ENCODE results near the gene RAP2B.
"Not testable (repeated sequence)": the region's sequence is repeated elsewhere in the genome, so short reads cannot be mapped to it uniquely, and the experiment has no call there.

Gene RAP2B

DNA sequence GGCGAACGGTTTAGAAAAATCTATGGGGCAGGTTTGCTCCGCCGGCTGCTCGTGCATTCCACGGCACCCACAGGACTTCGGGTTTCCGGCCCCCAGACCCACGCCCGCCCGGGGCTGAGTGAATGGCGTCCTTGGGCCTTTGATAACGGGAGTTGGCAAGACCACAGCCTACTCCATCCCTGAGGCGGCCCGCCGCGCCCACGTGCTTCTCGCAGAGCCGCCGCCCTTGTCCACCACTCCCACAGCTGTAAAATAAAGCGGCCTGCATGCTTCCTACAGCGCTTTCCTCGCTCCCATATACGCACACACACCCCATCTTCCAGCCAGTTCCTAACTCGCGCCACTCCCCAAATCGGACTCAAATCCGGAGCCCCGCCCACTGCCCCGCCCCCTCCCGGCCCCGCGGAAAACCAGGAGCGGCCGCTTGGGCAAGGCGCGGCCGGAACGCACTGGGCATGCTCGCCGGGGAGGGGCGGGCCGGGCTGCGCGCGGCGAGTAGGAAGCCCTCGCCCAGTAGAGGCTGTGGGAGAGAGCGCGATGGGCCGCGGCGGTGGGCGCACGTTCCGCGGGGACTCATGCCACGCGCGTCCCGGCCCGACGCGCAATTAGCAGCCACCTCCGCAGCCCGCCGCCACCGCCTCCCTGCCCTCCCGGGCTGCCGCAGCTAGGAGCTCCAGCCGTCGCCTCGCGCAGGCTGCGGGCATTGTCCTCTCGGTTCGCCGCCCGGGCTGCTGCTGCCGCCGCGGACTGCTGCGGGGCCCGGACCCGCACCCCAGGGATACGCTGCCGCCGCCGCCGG, at the start of gene RAP2B:
Gene RAP2B (plus strand): TSS at position 513 of the 799 bp plus-strand sequence. CDS start 468 bp downstream, outside the sequence.
- peak; percentile 92 to 98 (median 94) for DNase-seq (ENCODE audit: low read depth in 3 of 3)

DNA sequence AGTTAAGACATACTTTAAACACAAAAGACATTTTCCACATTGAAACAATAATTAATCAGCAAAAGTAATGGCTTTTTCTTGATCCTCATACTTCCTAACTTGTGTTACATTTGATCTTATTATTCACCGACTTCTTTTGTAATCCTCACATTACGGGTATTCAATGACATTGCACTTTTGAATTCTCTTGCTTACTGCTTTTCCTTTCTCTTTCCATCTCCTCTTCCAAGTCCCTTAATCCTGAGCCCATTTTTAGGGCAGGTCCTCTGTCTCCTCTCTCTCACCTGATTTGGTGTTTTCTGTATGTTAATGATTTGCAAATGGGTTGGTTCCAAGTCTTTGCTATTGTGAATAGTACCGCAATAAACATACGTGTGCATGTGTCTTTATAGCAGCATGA, 48.5 kb upstream of the RAP2B start:
- DNase-seq (ENCODE audit: low read depth in 3 of 3): no peak

DNA sequence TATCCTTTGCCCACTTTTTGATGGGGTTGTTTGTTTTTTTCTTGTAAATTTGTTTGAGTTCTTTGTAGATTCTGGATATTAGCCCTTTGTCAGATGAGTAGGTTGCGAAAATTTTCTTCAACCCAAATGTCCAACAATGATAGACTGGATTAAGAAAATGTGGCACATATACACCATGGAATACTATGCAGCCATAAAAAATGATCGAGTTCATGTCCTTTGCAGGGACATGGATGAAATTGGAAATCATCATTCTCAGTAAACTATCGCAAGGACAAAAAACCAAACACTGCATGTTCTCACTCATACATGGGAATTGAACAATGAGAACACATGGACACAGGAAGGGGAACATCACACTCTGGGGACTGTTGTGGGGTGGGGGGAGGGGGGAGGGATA, 47.8 kb upstream of the RAP2B start:
- not testable (repeated sequence) for DNase-seq (ENCODE audit: low read depth in 3 of 3)

DNA sequence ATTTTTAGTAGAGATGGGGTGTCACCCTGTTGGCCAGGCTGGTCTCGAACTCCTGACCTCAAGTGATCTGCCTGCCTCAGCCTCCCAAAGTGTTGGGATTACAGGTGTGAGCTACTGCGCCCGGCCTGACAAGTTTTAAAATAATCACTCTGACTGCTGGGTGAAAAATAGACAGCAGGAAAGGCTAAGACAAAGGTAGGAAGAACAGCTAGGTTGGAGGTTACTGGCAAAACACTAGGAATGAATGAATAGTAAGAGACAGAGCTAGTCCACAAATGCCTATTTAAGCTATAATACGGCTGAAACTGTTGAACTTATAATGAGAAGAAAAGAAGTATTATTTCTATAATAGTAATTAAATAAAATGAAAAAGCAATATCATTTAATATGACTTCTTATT, 46.7 kb upstream of the RAP2B start:
- DNase-seq (ENCODE audit: low read depth in 3 of 3): no peak

DNA sequence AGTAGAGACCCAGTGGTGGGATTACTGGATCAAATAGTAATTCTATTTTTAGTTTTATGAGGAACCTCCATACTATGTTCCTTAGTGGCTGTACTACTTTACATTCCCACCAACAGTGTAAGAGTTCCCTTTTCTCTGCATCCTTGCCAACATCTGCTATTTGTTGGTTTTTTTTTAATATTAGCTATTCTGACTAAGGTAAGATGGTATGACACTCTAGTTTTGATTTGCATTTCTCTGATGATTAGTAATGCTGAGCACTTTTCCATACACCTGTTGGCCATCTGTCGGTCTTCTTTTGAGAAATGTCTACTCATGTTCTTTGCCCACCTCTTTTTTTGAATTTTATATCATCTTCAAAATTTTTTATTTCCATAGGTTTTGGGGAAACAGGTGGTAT, 34.2 kb upstream of the RAP2B start:
- no peak for DNase-seq (ENCODE audit: low read depth in 3 of 3)

DNA sequence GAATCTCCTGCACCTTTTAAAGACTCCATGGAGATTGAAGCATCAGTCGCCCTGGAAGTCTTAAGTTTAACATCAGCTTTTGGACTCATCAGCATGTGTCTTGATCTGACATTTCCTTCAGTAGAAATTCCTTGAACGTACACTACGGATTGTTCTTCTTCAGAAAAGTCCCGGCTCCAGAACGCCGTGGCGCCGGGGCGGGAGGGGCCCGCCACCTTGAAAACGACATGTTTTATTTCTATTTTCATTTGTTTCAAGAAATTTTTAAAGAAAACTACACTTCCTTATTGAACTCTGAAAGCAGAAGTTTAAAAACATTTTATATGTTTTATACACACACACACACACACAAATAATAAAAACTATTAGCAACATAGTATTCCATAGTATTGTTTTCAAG, 32.6 kb upstream of the RAP2B start:
- no peak for DNase-seq (ENCODE audit: low read depth in 3 of 3)

DNA sequence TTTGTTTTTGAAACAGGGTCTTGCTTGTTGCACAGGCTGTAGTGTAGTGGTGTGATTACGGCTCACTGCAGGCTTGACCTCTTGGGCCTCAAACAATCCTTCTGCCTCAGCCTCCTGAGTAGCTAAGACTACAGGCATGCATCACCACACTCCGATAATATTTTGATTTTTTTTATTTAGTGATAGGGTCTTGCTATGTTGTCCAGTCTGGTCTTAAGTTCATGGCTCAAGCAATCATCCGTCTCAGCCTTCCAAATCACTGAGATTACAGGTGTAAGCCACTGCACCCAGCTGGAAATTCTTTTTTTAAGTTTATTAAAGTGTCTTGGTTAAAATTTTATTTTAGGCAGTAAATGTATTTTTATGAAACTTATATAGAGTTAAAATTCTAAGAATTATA, 32.2 kb upstream of the RAP2B start:
- DNase-seq (ENCODE audit: low read depth in 3 of 3): no peak

DNA sequence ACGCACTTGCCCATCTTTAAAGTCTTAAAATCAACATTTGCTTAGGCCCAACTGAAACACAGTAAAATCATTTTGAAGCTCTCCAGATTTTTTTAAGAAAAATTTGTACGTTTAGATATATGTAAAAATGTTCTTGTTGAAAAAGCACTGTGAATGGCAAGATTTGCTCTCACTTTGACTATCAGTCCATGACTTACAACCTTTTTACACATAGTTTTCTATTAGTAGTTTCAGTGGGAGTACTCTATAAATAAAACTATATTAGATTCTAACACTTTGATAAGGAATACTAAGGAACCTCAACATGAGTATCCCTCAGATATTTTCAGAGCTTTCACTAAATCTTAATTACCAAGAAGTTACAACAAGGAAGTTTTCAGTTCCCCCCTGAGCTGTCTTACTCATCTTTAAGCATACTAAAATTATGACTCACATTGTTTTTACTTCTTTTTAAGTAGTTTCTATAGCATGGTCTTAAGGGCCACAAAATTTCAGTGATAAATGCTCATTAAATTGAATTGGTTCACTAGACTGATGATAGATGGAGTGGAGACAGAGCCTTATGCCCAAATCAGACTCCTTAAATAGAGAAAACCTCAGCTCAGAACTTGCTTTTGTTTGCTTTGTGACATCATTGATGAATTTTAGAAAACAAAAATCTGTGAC, 31.6 kb upstream of the RAP2B start:
- DNase-seq (ENCODE audit: low read depth in 3 of 3): no peak

DNA sequence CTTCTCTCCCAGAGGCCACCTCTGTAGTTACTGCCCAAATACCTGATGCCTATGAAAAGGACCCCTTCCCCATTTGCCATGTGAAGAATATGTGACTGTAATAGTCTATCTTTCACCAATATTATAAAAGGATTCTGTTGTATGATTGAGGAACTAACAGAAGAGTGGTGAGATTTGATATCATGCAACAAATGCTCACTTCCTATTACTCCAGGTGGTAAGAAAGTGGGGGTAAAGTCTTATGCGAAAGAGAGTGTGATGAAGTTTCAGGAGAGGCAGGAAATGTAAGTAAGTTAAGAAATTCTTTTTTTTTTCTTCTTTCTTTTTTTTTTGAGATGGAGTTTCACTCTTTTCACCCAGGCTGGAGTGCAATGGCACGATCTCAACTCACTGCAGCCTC, 24.4 kb upstream of the RAP2B start:
- DNase-seq (ENCODE audit: low read depth in 3 of 3): no peak

DNA sequence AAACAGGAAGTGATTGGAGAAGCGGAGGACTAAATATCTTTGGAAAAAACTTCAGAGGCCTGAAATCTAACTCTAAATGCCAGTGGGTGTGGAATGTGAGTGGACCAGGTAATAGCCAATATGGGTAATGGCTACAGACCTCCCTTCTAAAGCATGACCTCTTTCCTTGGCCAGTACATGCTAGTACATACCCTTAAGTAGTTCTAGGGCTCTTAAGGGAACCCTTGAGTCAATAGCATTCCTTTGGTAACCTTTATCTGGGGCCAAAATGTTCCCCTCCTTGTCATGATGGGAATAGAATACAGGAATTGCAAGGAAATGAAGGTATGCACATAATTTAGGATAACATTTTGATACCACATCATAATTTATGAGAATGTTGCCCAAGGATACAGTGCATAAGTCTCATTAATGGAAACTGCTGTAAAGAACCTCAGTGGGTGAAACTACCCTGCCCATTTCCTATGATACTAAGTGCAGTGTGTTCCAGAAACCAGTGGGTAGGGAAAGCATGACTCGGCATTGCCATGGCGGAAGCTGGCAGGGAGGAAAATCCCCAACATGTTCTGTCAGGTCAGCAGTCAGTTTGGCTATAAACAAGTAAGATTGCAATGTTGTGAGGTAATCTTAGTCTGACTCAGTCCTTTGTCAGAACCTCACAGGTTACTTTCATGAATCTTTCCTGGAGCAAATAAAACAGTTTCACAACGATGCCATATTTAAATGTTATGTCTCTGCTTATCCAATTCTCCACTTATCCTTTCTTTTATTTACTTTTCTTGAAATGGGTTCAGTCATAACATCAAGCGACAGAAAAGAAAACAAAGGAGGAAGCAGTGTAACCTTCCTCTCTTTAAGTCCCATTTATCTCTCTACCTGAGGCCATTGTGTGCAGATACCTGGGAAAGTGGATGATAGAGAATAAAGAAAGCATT, 23.5 kb upstream of the RAP2B start:
- peak; percentile 51 to 67 (median 58) for DNase-seq (ENCODE audit: low read depth in 3 of 3)

DNA sequence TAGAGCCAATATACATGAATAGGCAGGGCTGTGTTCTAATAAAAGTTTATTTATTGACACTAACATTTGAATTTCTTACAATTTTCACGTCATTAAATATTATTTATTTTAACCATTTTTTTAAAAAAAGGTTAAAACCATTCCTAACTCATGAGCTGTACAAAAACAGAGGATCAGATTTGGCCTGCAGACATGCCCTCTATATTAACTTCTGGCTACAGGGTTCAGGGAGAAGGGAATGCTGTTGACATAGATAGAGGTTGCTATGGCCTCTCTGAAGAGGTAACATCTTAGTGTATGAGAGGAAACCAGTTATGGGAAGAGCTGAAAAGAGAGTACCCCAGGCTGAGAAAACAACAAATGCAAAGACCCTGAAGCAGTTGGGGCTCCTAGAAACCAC, 19.1 kb upstream of the RAP2B start:
- no peak for DNase-seq (ENCODE audit: low read depth in 3 of 3)

DNA sequence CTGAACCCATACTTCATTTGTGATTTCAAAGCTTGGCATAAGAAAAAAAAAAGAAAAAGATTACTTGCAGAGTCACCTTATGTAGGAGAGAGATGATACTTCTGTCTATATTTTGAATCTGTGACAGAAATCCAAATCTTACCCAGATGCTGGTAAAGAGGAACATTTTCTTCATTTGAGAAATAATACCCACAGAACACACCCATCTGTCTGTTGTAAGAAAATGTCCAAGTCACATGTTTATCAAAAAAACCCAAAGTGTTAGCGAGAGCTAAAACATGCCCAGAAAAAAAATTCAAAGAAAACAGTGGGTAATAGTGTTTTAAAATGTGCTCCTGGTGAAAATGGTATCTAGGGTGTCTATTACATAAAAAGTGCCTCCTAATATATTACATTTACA, 18.0 kb upstream of the RAP2B start:
- DNase-seq (ENCODE audit: low read depth in 3 of 3): no peak

DNA sequence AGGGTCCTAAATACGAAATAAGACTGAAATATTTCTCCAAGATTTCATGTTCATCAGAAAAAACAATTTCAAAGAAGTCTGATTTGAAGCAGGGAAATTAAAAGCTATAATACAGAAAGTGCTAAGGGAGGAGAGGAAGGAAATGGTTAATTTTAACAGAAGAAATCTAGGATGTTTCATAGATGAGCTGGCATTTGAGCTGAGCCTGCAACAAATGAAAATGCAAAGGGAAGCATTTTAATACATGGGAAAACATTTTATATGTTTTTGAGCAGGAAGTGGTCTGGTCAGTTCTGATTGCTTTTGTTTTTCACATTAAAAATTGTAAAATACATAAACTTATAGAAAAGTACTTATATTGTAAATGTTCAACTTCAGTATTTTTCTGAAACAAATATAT, 17.2 kb upstream of the RAP2B start:
- DNase-seq (ENCODE audit: low read depth in 3 of 3): no peak

DNA sequence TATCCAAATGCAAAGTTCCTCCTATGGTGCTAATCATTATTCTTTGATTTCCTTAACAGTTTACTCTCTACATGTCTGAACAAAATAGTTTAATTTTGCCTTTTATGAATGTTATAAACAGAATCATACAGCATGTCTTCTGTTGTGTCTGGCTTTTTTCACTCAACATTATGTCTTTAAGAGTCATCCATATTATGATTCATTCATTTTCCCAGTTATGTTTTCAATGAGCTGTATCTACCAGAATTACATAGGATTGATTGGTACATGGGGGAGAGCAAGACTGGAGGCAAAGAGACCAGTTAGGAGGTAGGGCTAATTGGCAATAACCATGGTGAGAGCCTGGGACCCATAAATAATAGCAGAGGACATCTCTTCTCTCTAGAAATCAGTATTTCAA, 16.6 kb upstream of the RAP2B start:
- DNase-seq (ENCODE audit: low read depth in 3 of 3): no peak

DNA sequence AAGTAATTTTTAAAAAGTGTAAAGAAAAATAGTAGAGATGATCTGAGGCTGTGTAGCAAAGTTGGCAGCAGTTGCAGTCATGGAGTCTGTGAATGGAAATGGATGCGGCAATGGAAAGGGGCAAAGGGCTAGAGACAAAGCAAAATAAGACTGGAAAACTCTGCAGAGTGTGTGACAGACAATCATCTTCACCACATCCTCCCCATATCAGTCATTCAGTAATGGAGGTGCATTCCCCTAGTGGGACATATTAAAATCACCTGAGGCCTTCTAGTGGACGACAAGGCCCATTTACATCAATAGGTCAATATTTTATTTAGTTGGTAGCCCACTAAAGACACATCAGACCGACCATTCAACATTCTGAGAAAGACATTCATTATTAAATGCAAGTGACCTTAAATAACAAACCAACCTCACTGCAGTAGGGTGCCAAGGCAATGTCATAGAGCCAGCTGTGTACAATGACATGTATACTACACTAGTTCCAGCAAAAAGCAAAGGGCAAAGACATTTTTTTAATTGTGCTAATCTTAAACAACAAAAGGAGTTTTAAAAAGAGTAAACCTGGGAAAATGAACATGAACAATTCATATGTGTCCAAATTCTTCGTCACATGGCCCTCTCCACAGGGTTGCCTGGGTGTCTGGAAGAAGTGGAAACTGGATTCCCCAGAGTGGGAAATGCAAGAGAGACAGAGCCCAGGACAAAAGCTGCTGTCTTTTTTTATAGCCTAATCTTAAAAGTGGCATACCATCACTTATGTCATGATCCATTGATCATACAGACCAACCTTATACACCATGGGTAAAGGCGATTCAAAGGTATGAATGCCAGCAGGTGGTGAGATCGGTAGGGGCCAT, 15.6 kb upstream of the RAP2B start:
- DNase-seq (ENCODE audit: low read depth in 3 of 3): no peak

DNA sequence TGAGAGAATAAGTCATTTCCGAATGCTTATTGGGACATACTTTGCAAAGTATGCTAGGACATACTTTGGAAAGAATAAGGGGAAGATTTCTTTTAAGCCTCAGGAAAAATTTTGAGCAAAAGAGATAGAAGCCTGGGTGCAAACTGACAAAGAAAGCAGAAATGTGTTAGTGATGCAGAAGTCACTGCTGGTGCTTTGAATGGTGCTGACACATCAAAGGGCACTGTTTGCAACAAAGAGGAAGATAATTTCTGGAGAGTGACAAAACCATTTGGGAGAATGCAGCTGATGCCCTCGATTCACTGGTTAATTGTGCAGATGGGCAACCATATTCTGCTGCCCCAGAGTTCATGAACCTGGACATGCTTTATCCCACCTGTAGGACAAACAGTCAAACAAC, 11.0 kb upstream of the RAP2B start:
- DNase-seq (ENCODE audit: low read depth in 3 of 3): no peak

DNA sequence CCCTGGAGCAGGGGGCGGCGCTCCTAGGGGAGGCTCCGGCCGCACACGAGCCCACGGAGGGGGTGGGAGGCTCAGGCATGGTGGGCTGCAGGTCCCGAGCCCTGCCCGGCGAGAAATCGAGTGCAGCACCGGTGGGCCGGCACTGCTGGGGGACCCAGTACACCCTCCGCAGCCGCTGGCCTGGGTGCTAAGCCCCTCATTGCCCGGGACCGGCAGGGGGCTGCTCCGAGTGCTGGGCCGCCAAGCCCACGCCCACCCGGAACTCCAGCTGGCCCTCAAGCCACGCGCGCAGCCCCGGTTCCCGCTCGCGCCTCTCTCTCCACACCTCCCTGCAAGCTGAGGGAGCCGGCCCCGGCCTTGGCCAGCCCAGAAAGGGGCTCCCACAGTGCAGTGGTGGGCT, 6.2 kb upstream of the RAP2B start:
- DNase-seq (ENCODE audit: low read depth in 3 of 3): not testable (repeated sequence)

DNA sequence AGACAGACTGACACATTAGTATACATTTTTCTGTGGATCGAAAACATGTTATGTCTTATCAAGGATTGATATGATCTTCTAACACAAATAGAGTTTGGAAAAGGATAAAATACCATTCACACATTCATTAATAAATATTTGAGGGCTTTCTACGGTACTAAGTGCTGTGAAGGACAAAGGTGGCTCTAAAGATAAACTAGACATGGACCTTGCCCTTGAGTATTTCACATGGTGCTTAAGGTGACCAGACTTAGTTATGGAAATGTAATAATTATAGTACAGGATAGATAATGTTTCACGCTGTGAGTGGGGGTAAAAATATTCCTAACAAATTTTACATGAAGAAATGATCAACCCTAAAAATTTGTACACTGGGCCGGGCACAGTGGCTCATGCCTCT, 3.8 kb upstream of the RAP2B start:
- no peak for DNase-seq (ENCODE audit: low read depth in 3 of 3)

DNA sequence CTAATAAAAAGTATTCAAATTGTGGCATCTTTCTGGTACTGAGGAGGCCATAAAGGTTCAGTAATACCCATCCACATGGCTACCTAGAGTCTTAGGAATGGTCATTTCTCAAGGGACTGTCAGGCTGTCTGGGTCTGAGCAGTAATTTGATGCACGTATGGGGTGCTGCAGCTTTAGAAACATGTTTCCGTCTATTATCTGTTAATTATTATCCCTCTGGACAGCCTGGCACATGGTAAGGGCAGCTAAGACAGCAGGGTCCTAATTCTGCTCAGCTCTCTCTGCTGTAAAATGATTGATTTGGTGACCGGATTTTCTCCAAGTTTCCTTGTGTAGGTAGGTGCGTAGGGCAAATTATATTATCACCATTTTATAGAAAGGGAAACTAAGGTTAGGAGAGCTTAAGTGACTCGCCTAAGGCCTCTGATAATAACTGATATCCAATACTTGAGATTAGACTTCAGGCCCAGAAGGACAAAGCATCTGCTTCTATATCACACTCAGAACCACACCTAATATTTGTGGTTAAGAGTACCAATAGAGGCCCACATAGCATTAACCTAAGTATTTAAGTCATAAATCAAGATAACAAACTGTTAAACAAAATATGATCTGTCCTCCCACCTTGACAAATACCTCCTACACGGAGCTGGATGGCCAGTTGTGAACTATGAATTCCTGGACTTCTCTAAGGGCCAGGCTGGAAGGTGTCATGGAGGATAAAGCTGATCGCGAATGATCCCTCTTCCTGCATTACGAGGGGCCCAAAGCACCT, 2.9 kb upstream of the RAP2B start:
- no peak for DNase-seq (ENCODE audit: low read depth in 3 of 3)

DNA sequence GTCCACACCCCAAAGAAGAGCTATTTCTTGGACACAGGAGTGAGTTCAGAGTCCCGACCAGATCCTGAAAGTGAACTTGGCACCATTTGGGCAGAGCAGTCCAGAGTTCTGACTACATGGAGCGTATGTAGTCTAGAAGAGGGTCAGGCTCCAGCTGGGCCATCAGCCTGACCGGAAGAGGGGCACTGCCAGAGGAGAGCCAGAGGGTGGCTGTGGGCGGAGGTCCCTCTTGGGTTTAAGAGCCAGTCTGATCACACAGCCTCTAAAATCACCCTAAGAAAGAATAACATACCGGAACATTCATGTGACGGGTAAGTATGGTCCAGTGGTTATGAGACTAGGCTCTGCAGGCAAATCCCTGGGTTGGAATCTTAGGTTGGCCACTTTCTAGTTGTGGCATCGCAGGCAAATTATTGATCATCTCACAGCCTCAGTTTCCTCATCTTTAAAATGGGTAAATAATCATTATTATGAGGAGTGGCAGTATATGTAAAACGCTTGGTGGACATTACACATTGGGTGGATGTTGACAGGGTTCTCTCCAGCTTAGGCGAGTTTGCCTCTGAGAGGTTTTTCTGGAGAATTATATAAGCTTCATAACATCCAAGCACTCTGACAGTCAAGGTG, 2.1 kb upstream of the RAP2B start:
- no peak for DNase-seq (ENCODE audit: low read depth in 3 of 3)
